ENCODE data around the gene HMCN1.
"Not testable (repeated sequence)": the region's sequence is repeated elsewhere in the genome, so short reads cannot be mapped to it uniquely, and the experiment has no call there.

The HMCN1 gene

DNA sequence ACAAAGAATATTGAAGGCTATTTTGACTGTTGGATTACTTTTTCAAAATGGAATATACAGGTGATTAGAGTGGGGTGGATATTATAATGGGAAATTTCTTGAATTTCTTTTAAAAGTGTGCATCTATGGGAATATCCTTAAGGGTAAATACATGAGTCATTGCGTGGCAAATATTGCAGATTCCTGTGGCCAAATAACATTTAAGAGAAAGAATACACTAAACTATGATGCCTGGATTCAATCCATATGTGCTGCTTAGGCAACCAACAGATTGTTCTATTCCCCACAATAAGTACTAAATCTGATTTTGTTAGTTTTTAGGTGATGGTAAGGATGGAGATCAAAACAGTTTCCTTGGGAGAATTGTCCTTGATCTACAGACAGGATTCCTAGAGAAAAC, 119.5 kb downstream of the HMCN1 start:
- DNase-seq (ENCODE audit: low spot score), result no peak

GRCh38 chr1:185856482-185856881, 122.3 kb downstream of the HMCN1 start:
- no peak for DNase-seq (ENCODE audit: low spot score)

GRCh38 chr1:185857442-185857841, 123.3 kb downstream of the HMCN1 start:
- DNase-seq (ENCODE audit: low spot score), result no peak

- no peak for DNase-seq (ENCODE audit: low spot score)
These were observed 126.1 kb downstream of the HMCN1 start for GRCh38 chr1:185860311-185860710.

DNA sequence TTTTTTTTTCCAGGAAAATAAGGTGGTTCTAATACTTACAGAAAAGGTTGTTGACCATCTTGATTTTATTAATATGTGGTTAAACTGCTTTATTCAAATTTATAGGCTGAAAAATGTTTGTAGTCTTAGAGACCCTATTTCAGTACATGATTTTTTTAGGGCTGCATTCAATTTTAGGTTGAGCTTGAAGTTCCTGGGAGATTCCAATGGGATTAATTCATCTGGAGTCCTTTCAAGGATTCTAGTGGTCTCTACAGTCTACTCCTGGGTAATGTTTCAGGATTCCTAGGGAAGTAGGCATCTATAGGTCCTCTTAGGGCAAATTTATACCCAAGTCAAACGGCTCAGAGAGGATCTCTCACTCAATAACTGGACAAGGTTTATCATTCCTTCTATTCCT, 126.7 kb downstream of the HMCN1 start:
- no peak for DNase-seq (ENCODE audit: low spot score)

- DNase-seq (ENCODE audit: low spot score), result no peak
These were observed 127.4 kb downstream of the HMCN1 start for GRCh38 chr1:185861630-185862029.

GRCh38 chr1:185862235-185862634, 128.0 kb downstream of the HMCN1 start:
- DNase-seq (ENCODE audit: low spot score), result no peak

DNA sequence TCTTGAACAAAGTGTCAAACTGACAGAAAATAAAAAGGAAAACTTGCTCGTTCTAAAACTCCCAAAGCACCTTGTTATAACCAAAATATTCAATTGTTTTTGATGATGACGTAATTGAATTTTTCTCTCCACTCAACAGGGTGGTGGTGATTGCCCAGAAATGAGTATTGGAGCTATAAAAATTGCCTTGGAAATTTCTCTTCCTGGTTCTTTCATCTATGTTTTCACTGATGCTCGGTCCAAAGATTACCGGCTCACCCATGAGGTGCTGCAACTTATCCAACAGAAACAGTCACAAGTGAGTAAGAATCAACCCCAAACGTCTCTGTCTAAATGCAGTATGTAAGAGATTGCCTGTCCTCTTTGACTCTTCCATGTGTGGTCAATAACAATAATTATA, 130.1 kb downstream of the HMCN1 start:
- no peak for DNase-seq (ENCODE audit: low spot score)

DNA sequence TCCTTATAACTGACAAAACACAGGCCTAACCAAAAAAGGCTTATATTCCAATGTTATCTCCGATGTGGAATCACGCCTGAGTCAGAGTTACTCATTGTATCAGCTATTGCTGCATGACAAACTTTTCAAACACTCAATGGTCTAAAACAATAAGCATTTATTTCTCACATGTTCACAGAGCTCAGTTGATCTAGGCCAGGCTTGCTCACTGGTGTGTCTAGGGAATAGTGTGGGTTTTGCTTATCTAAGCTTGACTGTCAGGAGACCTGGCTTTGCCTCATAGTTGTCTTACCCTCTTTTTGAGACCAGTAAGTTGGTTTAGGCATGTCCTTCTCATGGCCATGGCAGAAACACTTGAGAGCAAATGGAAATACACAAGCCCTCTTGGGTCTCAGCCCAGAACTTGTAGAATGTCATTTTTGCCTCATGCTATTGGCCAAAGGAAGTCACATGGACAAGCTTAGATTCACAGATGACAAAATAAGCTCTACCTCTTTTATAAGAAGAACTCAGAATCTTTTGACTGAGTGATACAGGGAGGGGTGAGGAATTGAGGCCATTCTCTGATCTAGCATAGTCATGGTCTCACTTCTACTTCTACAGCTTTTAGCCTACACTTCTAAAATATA, 130.8 kb downstream of the HMCN1 start:
- DNase-seq (ENCODE audit: low spot score), result no peak

DNA sequence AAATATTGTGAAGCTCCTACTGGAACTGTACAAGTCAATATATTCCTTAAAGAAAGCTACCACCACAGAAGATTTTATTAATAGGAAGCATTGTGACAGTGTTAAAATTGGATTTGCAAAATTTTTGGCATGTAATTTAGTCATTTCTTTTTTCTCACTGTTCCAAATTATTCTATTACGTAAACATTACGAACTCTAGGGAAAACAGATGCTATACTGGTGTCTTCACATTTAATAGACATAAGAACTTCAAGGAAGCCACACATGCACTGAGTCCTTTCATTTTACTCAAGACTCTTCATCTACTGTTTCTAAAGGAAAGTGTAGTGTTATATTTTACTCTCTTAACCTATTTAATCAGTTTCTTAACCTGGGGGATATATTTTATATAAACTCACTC, 135.4 kb downstream of the HMCN1 start:
- no peak for DNase-seq (ENCODE audit: low spot score)

- DNase-seq (ENCODE audit: low spot score), result no peak
These were observed 137.5 kb downstream of the HMCN1 start for GRCh38 chr1:185871627-185872150.

DNA sequence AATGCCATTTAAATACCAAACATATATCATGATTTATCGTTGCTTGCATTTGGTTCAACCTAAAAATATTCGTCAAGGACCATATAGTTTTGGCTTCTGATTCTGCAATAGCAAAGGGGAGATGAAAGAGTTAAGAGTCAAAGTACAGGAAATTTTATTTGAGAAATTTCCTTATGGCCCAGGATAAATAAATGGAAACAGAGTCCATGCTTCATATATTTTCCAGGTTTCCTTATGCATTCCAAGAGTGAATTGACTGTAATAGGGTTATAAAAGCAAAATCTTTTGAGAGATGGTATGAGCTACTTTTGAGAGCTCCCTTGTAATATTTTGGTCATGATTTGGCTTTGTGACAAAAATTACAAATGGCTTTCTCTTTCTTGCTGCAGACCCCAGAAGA, 140.1 kb downstream of the HMCN1 start:
- no peak for DNase-seq (ENCODE audit: low spot score)

DNA sequence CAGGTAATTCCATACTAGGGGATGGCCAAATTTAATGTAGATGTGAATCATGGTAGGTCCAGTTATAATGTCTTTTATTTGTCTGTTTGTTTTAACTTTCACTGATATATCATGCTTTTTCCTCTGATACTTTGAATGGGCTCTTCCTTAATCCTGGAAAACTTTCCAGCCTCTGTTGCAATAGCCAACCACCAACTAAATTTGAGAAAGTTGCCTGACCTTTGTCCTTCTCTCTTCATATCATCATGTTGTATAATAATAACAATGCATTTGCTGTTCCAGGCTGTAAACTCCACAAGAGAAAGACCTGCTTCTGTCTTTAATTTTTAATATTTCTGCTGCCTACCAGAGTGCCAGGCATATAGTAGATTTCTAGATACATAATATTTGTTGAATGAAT, 146.1 kb downstream of the HMCN1 start:
- DNase-seq (ENCODE audit: low spot score), result no peak

DNA sequence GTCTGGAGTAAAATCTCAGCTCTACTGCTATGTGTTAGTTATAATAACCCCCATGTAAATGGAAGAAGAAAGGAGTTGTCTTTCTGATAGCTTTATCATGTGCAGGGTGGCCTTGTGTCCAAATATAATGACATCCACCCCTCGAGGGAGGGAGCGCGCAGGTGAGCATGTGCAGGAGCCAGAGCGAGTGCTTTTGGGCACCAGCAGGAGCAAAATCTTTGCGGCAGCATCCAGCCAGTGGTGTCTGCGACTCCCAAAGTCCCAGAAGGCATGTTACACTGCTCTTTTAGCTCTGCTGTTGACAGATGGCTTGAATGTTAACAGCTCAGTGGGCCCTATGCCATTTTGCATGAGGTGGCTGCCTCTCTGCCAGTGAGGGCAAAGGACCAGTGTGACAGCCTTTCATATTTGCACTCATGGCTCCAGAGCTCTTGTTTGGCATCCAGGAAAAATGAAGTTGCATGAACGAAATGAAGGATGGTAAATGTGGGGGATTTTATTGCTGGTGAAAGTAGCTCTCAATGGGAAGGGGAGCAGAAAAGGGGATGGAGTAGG, 146.7 kb downstream of the HMCN1 start:
- DNase-seq (ENCODE audit: low spot score), result no peak

- DNase-seq (ENCODE audit: low spot score), result no peak
These were observed 151.9 kb downstream of the HMCN1 start for GRCh38 chr1:185886046-185886445.

DNA sequence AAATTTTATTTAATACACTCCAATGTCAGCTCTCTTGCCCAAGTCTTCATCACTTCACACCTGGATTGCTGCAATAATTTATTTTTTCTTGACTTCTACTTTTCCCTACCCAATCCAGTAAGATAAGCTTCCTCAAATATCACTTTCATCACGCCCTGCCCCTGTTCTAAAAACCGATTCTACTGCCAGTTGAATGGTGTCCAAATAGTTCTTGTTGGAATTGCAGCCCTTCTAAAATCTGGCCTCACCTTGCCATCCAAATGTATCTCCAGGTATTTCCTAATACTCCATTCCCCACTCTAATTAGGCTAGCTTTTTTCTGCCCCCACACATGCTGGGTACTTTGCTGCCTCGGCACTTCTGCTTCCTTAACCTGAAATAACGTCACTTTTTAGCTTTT, 152.5 kb downstream of the HMCN1 start:
- no peak for DNase-seq (ENCODE audit: low spot score)

DNA sequence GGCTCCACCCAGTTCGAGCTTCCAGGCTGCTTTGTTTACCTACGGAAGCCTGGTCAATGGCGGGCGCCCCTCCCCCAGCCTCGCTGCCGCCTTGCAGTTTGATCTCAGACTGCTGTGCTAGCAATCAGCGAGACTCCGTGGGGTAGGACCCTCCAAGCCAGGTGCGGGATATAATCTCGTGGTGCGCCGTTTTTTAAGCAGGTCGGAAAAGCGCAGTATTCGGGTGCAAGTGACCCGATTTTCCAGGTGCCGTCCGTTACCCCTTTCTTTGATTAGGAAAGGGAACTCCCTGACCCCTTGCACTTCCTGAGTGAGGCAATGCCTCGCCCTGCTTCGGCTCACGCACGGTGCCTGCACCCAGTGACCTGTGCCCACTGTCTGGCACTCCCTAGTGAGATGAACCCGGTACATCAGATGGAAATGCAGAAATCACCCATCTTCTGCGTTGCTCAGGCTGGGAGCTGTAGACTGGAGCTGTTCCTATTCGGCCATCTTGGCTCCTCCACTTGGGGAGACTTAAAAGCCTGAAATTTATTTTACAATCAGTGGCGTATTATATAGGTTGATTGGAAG, 158.7 kb downstream of the HMCN1 start:
- not testable (repeated sequence) for DNase-seq (ENCODE audit: low spot score)

DNA sequence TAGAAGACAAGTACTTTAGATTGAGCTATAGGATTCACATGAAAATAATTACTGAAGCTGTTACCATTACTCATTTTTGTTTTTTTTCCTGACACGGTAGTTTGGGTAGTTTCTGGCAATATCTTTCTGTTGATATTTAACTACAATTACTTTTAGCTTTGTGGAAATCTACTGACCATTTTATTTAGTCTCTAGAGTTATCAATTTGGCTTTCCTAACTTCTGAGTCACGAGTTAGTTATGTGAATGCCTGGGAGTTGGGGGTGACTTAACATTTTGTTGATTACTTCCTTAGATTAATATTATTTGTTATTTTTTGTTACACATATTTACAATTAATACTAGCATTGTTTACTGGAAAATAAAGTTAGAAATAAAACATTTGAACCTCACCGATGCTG, 160.6 kb downstream of the HMCN1 start:
- DNase-seq (ENCODE audit: low spot score), result no peak

GRCh38 chr1:185895208-185895900, 161.2 kb downstream of the HMCN1 start:
- no peak for DNase-seq (ENCODE audit: low spot score)

GRCh38 chr1:185896863-185897262, 162.7 kb downstream of the HMCN1 start:
- DNase-seq (ENCODE audit: low spot score), result no peak

DNA sequence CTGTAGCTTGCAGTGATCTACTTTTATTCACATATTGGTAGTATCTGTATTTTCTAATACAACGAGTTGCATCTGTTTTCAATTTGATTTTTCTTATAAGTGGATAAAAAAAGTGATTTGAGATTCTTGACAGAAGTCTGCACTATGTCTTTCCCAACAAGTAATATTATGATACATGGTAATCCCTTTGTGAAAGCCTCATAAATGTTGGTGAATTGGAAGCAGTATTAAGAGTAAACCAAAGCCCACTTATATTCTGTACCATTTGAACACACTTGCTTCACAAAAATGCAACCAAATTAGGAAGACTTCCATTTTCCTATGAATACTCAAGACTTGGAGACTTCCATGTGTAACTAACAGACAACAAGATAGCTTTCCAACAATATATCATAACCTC, 172.0 kb downstream of the HMCN1 start:
- DNase-seq (ENCODE audit: low spot score), result no peak

DNA sequence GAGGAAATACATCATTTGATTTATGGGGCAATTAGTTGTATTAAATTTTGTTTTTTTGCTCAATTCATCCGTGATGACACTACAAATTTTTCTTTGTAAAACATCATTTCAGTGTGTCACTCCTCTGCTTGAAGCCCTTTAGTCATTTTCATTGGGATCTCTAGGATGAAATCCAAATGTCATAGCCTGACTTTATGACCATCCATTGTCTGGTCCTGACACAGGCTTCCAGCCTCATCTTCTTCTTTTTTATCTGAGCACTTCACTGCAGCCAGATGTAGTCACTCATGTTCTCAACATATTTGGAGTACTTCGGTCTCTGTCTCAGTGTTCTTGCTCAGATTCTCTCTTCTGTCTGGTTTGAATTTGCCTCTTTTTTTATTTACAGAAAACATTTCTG, 173.1 kb downstream of the HMCN1 start:
- DNase-seq (ENCODE audit: low spot score), result no peak

DNA sequence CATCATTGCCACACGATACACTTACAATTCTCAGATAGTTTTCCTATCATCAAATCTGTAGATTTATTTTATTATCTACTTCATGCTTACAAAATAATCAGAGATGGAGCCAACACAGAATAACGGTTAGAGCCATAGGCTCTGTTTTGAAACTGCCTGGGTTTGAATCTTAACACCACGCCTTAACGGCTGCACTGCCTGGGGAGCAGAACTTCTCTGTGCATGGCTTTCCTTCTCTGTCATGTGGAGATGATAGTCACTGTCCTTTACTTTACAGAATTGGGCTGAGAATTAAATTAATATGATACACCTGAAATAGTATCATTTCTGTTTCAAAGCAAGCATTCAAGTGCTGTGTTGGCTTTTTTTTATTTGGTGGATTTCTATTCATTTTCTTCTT, 177.8 kb downstream of the HMCN1 start:
- DNase-seq (ENCODE audit: low spot score), result no peak
